NCI-H2227 (cell line): ENCODE measurements around the gene PSMA7.
A peak's percentile ranks its signal among the peaks of the same experiment; 100 is the strongest.

Source experiments
- DNase-seq: peaks from one replicate; lab custom pipeline; 2025; ENCODE audit not compliant: unreplicated experiment; lab: John Stamatoyannopoulos, UW

The PSMA7 gene

GRCh38 chr20:62143081-62143956, at the start of gene PSMA7, which contains the start of gene SS18L1:
Gene PSMA7 (minus strand): TSS chr20:62143394. CDS start chr20:62143303, 91 bp downstream.
Gene SS18L1 (plus strand): TSS chr20:62143769. CDS start chr20:62143821, 52 bp downstream.
- peak; percentile 95 for DNase-seq

- DNase-seq = no peak
Observed at GRCh38 chr20:62192635-62193034, 49.4 kb upstream of the PSMA7 start.

- DNase-seq = no peak
Observed at GRCh38 chr20:62191781-62192559, 48.8 kb upstream of the PSMA7 start.

DNA sequence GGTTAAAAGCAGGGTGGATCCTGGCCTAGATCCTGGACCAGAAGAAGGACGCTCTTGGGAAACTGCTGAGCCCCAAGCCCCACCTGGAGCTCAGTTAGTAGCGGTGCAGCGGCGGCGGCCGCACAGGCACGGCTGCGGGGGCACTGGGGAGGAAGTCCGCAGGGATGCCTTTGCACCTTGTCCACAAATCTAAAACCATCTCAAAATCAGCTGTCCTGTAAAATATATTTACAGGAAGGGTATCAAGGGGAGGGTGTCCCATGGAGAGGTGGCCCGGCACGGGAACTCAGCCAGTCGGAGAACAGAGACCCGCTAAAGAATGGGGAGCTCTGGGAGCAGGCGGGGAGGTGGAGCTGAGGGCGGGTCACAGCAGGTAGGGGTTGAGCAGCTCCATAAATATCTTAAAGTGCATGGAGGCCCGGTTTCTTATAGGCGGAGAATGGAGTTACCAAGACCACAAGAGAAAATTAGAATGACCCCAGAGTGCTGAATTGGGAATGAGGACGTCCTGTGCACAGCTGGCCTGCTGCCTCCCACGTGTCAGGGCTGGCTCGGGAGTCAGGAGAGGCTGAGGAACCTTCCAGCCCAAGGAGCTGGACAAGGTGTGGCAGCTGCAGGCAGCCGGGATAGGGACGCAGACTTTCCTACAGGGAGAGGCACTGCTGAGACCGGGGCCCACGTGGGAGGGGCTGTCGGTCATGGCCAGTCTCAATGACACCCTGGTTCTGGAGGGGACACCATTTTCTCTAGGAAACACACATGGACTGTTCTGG, 47.6 kb upstream of the PSMA7 start:
- DNase-seq = peak; percentile 46

DNA sequence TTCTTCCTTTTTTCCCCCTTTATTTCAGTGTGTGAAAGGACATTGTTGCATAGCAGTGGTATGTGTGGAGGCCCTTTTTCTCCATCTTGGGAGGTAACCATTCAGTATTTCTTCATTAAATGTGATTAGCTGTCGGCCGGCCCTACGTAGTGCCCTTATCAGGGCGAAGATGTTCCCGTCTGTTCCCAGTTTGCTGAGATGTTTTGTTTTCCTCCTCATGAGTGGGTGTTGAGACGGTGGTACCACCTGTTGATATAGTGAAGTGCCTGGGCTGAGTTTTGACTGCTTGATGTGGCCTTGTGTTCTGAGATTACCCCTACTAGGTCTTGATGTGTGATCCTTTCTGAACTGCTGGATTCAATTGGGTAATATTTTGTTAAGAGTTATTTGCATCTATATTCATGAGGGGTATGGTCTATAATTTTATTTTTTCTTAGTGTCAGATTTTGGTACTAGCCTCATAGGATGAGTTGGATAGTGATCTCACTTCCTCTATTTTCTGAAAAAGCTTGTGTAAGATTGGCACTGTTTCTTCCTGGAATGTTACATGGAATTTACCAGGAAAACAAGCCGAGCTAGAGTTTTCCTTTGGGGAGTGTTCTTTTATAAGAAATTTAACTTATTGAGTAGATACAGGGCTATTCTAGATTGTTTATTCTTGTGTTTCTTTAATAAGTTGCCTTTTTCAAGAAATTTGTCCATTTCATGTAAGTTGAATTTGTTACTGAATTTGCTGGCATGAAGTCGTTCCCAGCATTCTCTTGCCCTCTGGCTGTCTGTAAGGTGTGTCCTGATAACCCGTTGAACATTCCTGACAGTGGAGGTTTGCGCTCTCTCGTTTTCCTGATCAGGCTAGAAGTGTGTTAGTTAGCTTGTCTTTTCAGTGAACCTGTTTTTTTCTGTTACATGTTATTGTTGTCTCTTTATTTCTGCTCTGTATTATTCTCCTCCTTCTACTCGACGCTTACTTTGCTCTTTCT, 44.0 kb upstream of the PSMA7 start:
- DNase-seq = no peak

GRCh38 chr20:62186096-62186426, 42.9 kb upstream of the PSMA7 start:
- no peak for DNase-seq

- DNase-seq = peak; percentile 34
Observed at GRCh38 chr20:62183426-62184142, 40.4 kb upstream of the PSMA7 start.

DNA sequence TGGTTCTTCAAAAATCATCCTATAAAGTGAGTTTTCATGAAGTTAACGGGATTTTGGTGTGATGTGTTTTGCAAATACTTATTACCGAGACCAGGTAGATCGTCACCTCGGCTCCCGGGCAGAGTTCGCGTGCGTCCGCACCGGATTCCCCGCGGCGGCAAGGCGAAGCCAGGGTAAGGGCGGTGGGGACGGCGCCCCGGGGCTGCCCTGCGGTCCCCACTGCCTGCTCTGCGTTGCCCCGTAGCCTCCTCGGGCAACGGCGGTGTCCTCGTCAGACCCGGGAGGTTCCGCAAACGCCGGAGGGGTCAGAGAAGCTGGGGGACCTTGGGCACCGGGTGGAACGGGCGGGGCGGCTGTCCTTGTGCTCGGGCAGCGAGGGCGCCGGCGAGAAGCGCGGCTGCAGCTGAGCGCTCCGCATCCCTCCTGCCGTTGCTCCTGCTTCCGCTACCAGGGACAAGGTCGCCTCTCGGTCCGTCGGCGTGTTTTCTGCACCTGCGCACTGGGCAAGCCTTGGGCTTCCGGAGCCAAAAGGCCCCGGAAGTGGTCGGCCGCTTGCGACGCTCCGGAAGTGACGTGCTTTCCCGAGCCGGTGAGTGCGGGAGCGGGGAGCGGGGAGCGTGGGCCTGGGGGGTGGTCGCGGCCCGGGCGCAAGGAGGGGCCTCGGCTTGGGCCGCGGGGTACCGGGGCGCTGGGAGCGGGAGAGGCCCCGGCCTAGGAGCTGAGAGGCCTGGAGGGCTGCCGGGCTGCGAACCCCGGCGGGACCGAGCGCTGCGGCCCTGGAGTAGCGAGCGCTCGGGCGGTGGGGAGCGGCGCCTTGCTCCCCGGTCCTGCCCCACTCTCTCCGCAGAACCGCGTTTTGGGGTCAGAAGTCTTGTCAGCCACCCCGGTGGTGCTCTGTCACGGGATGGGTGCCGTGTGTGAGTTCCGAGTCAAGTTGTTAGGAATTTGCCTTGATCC, 39.6 kb upstream of the PSMA7 start, which contains the start of gene MTG2:
TSS of gene MTG2 (plus strand) at position 560 of the 957 bp plus-strand sequence. CDS start 10,393 bp downstream, outside the sequence.
- DNase-seq = peak; percentile 99

GRCh38 chr20:62181808-62182207, 38.6 kb upstream of the PSMA7 start:
- DNase-seq = no peak

GRCh38 chr20:62179162-62179504, 35.9 kb upstream of the PSMA7 start:
- DNase-seq = no peak

GRCh38 chr20:62178316-62179161, 35.3 kb upstream of the PSMA7 start:
- DNase-seq = no peak

DNA sequence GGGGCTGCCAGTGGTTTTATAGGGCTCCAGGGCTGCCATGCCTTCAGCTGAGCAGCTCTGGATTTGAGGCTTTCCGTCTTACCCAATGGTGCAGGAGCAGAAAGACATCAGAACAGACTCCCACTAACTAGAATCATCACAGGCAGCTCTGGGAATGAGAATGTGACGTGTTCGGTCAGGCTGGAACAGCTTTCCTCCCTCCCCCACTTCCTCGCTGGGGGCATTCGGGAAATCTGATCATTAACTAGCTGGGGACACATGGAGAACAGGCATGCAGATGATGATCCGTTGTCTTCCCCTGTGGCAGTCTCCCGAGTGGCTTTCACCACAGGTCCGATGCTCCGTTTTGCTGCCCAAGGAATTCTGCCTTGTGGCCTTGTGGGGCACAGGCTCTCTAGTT, 34.1 kb upstream of the PSMA7 start:
- no peak for DNase-seq

- DNase-seq = no peak
Observed at GRCh38 chr20:62176866-62177265, 33.7 kb upstream of the PSMA7 start.

DNA sequence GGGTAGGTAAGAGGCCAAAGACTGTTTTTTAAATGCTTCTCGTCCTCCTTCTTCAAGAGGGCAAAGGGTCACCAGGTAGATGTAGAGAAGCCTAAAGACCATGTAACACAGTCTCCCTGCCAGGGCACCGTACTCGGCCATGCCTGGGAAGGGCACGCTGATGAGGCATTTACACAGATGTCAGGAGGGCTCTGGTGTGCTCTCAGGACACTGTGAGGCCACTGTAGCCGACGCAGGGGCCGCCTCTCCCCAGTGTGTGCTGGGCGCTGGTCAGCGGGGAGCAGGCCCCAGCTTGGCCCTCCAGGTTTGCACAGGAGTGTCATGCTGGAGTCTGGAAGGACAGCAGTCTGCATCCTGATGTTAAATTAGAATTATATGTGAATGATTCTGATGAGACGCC, 32.5 kb upstream of the PSMA7 start:
- DNase-seq = no peak

GRCh38 chr20:62174870-62175624, 31.9 kb upstream of the PSMA7 start:
- no peak for DNase-seq

GRCh38 chr20:62174021-62174804, 31.0 kb upstream of the PSMA7 start:
- DNase-seq = no peak
